ENCODE data around the gene S100PBP. TPM values are rescaled to one million over a fixed set of nuclear protein-coding genes. Genes with fewer than 3 reads are reported as not detected.

The S100PBP gene
- 55.4 TPM for polyA plus RNA-seq (2013, experiment 1 of 4)
- 52.6 TPM for polyA plus RNA-seq (2013, experiment 2 of 4)
- polyA plus RNA-seq (2013, experiment 3 of 4) = 34.3 TPM
- 36.8 TPM for polyA plus RNA-seq (2013, experiment 4 of 4)

DNA sequence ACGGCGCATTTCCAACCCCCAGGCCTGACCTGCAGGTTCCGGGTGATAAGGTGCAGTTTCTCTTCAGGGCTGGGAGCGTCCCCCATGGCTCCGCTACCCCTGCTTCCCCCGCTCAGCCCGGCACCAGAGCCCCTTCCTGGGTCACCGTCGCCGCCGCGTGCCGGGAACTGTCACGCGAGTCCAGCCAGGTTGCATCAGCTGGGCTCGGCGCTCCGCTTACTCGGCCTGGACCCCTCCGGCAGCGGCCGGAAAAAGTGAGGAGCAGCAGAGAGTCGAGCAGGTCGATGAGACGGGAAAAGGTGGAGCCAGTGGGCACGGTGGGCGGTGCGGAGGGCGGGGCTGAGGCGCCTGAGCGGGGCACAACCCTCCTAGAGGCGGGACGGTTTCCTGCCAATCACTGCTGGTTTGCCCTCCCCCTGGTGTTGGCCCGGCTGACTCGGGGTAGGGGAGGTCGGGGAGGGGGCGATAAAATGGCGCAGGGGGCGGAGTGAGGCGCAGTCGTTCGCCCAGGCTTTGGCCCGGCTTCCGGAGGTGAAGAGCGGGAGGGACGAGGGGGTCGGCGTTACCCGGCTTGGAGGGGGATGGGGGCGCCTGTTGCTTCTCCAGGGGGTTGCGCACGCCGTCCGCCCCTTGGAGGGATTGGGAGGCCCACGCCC is at the start of gene S100PBP, which contains the start of gene YARS1:
Gene S100PBP (plus strand): TSS at position 495 of the 656 bp plus-strand sequence. CDS start 8,447 bp downstream, outside the sequence.
Gene YARS1 (minus strand): TSS at position 200 of the 656 bp plus-strand sequence. CDS start 114 bp downstream, at position 86.
- H3K27ac ChIP-seq (ENCODE audit: insufficient read depth, low read depth, low read length, poor library complexity, severe bottlenecking) = peak within 1 kb of the TSS; percentile 95
- H3K4me3 ChIP-seq (ENCODE audit: insufficient read depth, low read depth, low read length) = peak within 1 kb of the TSS; percentile 95
- H3K9me3 ChIP-seq (ENCODE audit: control insufficient read depth, low read length) = no peaks in the 10 kb centered on the region
- no peaks in the 10 kb centered on the region for H3K36me3 ChIP-seq (ENCODE audit: control insufficient read depth, insufficient read depth, low read length)
- 0 to 1% methylated on average over 55 of the region's 55 CpGs for WGBS, 2 experiments
- no peaks in the 10 kb centered on the region for H3K27me3 ChIP-seq (ENCODE audit: control insufficient read depth, insufficient read depth, low read length, poor library complexity, severe bottlenecking)
- peaks cover 10% of the 10 kb centered on the region for H3K4me1 ChIP-seq (ENCODE audit: control insufficient read depth, insufficient read depth, low read length)

DNA sequence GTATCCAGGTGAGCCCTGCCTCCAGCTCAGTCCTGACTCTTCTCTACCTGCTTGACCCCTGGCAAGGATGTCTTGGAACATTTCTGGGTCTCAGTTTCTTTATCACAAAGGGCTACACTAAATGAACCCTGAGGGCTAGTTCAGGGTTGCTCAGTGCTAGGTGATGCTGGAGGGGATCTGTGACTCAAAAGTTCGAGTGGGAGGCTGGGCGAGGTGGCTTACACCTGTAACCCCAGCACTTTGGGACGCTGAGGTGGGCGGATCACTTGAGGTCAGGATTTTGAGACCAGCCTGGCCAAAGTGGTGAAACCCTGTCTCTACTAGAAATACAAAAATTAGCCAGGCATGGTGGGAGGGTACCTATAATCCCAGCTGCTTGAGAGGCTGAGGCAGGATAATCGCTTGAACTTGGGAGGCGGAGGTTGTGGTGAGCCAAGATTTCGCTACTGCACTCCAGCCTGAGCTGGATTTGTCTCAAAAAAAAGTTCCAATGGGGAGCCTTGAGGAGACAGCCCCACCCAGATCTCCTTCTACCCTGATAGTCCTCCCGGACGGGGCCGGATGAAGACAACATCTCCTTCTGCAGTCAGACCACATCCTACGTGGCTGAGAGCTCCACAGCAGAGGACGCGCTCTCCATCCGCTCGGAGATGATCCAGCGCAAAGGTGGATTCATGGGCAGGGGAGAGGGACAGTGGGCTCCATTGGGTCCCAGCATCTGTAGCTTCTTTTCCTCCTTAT is 49.2 kb upstream of the S100PBP start:
- H3K4me3 ChIP-seq (ENCODE audit: insufficient read depth, low read depth, low read length) = no peak overlapping the region
- H3K9me3 ChIP-seq (ENCODE audit: control insufficient read depth, low read length) = no peaks in the 10 kb centered on the region
- H3K36me3 ChIP-seq (ENCODE audit: control insufficient read depth, insufficient read depth, low read length) = peaks cover 5% of the 10 kb centered on the region
- H3K27ac ChIP-seq (ENCODE audit: insufficient read depth, low read depth, low read length, poor library complexity, severe bottlenecking) = no peak overlapping the region
- H3K27me3 ChIP-seq (ENCODE audit: control insufficient read depth, insufficient read depth, low read length, poor library complexity, severe bottlenecking) = no peaks in the 10 kb centered on the region
- H3K4me1 ChIP-seq (ENCODE audit: control insufficient read depth, insufficient read depth, low read length) = peaks cover 42% of the 10 kb centered on the region
- 88 to 90% methylated on average over 16 of the region's 16 CpGs for WGBS, 2 experiments

DNA sequence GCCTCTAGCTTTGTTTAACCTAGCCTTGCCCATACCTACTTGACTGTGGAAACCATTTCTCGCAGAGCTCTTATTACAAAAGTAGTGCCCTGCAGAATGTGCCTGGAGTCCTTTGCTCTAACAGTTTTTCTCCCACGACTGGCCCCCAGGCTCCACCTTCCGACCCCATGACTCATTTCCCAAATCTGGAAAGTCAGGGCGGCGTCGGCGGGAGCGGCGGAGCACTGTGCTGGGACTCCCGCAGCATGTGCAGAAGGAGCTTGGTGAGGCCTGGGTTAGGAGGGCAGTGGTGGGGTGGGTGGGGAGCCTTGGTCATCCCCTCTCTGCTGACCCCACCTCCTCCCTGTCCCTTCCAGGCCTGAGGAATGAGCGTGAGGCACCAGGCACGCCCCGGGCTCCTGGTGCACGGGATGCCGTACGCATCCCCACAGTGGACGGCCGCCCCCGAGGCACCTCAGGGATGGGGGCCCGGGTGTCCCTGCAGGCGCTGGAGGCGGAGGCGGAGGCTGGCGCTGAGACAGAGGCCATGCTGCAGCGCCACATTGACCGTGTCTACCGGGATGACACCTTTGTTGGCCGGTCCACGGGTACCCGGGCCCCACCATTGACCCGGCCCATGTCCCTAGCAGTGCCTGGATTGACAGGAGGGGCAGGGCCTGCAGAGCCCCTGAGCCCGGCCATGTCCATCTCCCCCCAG is 47.8 kb upstream of the S100PBP start:
- WGBS, 2 experiments = 92 to 93% methylated on average over 32 of the region's 32 CpGs
- H3K9me3 ChIP-seq (ENCODE audit: control insufficient read depth, low read length) = no peaks in the 10 kb centered on the region
- H3K4me1 ChIP-seq (ENCODE audit: control insufficient read depth, insufficient read depth, low read length) = peaks cover 42% of the 10 kb centered on the region
- H3K4me3 ChIP-seq (ENCODE audit: insufficient read depth, low read depth, low read length) = no peak overlapping the region
- H3K36me3 ChIP-seq (ENCODE audit: control insufficient read depth, insufficient read depth, low read length) = peaks cover 5% of the 10 kb centered on the region
- no peak overlapping the region for H3K27ac ChIP-seq (ENCODE audit: insufficient read depth, low read depth, low read length, poor library complexity, severe bottlenecking)
- no peaks in the 10 kb centered on the region for H3K27me3 ChIP-seq (ENCODE audit: control insufficient read depth, insufficient read depth, low read length, poor library complexity, severe bottlenecking)

DNA sequence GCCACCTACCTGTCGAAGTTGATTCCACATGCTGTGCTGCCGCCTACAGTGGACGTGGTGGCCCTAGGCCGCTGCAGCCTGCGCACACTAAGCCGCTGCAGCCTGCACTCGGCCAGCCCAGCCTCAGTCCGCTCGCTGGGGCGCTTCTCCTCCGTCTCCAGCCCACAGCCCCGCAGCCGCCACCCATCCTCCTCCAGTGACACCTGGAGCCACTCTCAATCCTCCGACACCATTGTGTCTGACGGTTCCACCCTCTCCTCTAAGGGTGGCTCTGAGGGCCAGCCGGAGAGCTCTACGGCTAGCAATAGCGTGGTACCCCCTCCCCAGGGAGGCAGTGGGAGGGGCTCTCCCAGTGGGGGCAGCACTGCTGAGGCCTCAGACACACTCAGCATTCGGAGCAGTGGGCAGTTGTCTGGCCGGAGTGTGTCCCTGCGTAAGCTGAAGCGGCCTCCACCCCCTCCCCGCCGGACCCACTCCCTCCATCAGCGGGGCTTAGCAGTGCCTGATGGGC is 47.2 kb upstream of the S100PBP start:
- H3K27me3 ChIP-seq (ENCODE audit: control insufficient read depth, insufficient read depth, low read length, poor library complexity, severe bottlenecking) = no peaks in the 10 kb centered on the region
- H3K4me3 ChIP-seq (ENCODE audit: insufficient read depth, low read depth, low read length) = no peak overlapping the region
- no peaks in the 10 kb centered on the region for H3K9me3 ChIP-seq (ENCODE audit: control insufficient read depth, low read length)
- no peak overlapping the region for H3K27ac ChIP-seq (ENCODE audit: insufficient read depth, low read depth, low read length, poor library complexity, severe bottlenecking)
- WGBS, 2 experiments = 89 to 90% methylated on average over 25 of the region's 25 CpGs
- peaks cover 6% of the 10 kb centered on the region for H3K36me3 ChIP-seq (ENCODE audit: control insufficient read depth, insufficient read depth, low read length)
- peaks cover 36% of the 10 kb centered on the region for H3K4me1 ChIP-seq (ENCODE audit: control insufficient read depth, insufficient read depth, low read length)

DNA sequence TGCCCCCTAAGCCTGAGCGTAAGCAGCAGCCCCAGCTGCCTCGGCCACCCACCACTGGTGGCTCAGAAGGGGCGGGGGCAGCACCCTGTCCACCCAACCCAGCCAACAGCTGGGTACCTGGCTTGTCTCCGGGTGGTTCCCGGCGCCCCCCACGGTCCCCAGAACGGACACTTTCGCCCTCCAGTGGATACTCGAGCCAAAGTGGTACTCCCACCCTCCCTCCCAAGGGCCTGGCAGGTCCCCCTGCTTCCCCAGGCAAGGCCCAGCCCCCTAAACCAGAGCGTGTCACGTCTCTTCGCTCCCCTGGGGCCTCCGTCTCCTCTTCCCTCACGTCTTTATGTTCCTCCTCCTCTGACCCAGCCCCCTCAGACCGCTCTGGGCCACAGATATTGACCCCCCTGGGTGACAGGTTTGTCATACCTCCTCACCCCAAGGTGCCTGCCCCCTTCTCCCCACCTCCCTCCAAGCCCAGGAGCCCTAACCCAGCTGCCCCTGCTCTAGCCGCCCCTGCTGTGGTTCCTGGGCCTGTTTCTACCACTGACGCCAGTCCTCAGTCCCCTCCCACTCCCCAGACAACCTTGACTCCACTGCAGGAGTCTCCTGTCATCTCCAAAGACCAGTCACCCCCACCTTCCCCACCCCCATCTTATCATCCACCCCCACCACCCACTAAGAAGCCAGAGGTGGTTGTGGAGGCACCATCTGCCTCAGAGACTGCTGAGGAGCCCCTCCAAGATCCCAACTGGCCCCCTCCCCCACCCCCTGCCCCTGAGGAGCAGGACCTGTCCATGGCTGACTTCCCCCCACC is 46.5 kb upstream of the S100PBP start:
- Histone ChIP-seq H3K27ac (ENCODE audit: insufficient read depth, low read depth, low read length, poor library complexity, severe bottlenecking) (no peak overlapping the region), H3K4me3 (ENCODE audit: insufficient read depth, low read depth, low read length) (no peak overlapping the region)

DNA sequence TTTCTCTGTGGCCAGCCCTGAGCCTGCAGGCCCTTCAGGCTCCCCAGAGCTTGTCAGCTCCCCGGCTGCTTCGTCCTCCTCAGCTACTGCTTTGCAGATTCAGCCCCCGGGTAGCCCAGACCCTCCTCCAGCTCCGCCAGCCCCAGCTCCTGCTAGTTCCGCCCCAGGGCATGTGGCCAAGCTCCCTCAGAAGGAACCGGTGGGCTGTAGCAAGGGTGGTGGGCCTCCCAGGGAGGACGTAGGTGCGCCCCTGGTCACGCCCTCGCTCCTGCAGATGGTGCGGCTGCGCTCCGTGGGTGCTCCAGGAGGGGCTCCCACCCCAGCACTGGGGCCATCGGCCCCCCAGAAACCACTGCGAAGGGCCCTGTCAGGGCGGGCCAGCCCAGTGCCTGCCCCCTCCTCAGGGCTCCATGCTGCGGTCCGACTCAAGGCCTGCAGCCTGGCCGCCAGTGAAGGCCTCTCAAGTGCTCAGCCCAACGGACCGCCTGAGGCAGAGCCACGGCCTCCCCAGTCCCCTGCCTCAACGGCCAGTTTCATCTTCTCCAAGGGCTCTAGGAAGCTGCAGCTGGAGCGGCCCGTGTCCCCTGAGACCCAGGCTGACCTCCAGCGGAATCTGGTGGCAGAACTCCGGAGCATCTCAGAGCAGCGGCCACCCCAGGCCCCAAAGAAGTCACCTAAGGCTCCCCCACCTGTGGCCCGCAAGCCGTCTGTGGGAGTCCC is 45.7 kb upstream of the S100PBP start:
- H3K9me3 ChIP-seq (ENCODE audit: control insufficient read depth, low read length) = no peaks in the 10 kb centered on the region
- H3K27ac ChIP-seq (ENCODE audit: insufficient read depth, low read depth, low read length, poor library complexity, severe bottlenecking) = no peak overlapping the region
- 92% methylated on average over 30 of the region's 30 CpGs for WGBS, 2 experiments
- no peak overlapping the region for H3K4me3 ChIP-seq (ENCODE audit: insufficient read depth, low read depth, low read length)
- peaks cover 22% of the 10 kb centered on the region for H3K4me1 ChIP-seq (ENCODE audit: control insufficient read depth, insufficient read depth, low read length)
- peaks cover 14% of the 10 kb centered on the region for H3K36me3 ChIP-seq (ENCODE audit: control insufficient read depth, insufficient read depth, low read length)
- H3K27me3 ChIP-seq (ENCODE audit: control insufficient read depth, insufficient read depth, low read length, poor library complexity, severe bottlenecking) = no peaks in the 10 kb centered on the region

More for the DNA sequence above, 46.5 kb upstream of the S100PBP start:
- no peaks in the 10 kb centered on the region for H3K9me3 ChIP-seq (ENCODE audit: control insufficient read depth, low read length)
- 78 to 80% methylated on average over 18 of the region's 18 CpGs for WGBS, 2 experiments
- peaks cover 13% of the 10 kb centered on the region for H3K36me3 ChIP-seq (ENCODE audit: control insufficient read depth, insufficient read depth, low read length)
- no peaks in the 10 kb centered on the region for H3K27me3 ChIP-seq (ENCODE audit: control insufficient read depth, insufficient read depth, low read length, poor library complexity, severe bottlenecking)
- peaks cover 29% of the 10 kb centered on the region for H3K4me1 ChIP-seq (ENCODE audit: control insufficient read depth, insufficient read depth, low read length)

DNA sequence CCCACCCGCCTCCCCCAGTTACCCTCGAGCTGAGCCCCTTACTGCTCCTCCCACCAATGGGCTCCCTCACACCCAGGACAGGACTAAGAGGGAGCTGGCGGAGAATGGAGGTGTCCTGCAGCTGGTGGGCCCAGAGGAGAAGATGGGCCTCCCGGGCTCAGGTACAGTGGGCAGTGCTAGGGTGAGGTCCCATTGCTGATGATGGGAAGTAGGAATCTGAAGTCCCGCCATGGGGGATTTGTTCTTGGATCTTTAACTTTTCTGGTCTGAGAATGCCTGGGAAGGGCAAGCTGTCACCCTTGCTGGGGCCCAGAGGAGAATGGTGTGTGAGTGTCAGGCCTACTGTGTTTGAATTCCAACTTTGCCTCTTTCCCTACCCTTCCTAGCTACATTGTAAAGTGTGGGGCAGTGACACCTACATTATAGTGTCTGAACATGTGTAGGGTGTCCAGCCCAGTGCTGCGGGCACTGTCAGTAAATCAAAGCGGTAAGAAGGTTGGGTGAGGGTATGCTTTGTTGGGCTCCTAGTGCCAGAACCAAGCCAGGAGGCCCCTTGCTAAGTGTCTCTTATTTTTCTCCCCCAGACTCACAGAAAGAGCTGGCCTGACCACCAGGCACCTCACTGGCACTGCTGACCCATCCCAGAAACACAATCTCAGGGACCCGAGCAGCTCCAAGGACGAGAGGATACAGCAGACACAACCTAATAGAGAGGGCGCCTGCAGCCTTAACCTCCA is 45.0 kb upstream of the S100PBP start:
- Histone ChIP-seq H3K27ac (ENCODE audit: insufficient read depth, low read depth, low read length, poor library complexity, severe bottlenecking) (no peak overlapping the region), H3K36me3 (ENCODE audit: control insufficient read depth, insufficient read depth, low read length) (peaks cover 14% of the 10 kb centered on the region), H3K27me3 (ENCODE audit: control insufficient read depth, insufficient read depth, low read length, poor library complexity, severe bottlenecking) (no peaks in the 10 kb centered on the region), H3K9me3 (ENCODE audit: control insufficient read depth, low read length) (no peaks in the 10 kb centered on the region), H3K4me3 (ENCODE audit: insufficient read depth, low read depth, low read length) (no peak overlapping the region), H3K4me1 (ENCODE audit: control insufficient read depth, insufficient read depth, low read length) (peaks cover 15% of the 10 kb centered on the region)
- 88 to 90% methylated on average over 10 of the region's 10 CpGs for WGBS, 2 experiments

DNA sequence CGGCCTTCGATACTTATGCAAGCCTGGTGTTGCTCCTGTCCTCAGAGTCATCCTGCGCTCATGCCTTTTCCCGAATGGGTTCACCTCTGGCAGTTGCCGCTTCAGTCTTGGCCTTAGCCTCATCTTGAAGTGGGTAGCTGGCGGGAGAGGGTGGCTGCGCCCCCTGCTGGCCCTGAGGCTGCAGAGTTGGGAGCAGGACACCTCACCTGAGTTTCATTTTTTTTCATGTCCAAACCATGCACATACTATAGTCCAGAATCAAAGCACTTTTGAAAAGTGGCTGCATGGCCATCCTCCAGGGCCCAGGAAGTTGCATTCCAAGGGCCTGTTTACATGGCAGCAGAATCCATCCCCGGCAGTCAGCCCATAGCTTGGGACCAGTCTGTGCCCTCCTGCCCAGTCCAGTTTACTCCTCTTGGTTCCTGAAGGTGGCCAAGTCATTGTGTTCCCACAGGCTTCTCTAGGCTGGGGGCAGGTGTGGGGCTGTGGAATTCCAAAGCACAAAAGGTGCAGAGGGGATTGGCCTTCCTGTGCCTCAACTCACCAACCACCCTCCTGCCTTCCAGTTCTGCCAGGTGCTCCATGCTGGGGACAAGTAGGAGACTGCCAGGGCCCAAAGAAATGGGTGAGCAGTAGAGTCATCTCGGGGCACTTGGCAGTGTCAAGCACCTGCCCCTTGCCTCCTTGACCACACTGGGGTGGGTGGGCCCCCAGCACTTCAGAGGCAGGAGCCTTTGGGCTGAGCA is 44.3 kb upstream of the S100PBP start:
- WGBS, 2 experiments = 57 to 61% methylated on average over 9 of the region's 9 CpGs
- no peaks in the 10 kb centered on the region for H3K9me3 ChIP-seq (ENCODE audit: control insufficient read depth, low read length)
- H3K36me3 ChIP-seq (ENCODE audit: control insufficient read depth, insufficient read depth, low read length) = peaks cover 16% of the 10 kb centered on the region
- peaks cover 10% of the 10 kb centered on the region for H3K4me1 ChIP-seq (ENCODE audit: control insufficient read depth, insufficient read depth, low read length)
- no peaks in the 10 kb centered on the region for H3K27me3 ChIP-seq (ENCODE audit: control insufficient read depth, insufficient read depth, low read length, poor library complexity, severe bottlenecking)
- H3K4me3 ChIP-seq (ENCODE audit: insufficient read depth, low read depth, low read length) = no peak overlapping the region
- H3K27ac ChIP-seq (ENCODE audit: insufficient read depth, low read depth, low read length, poor library complexity, severe bottlenecking) = no peak overlapping the region
